Mammary epithelial cell (primary cell): ENCODE results near the gene ICAM2.

Source experiments
- CTCF ChIP-seq, 2 donors: IDR thresholded peaks in 1 of 2; conservative IDR thresholded peaks in 1 of 2; 2 replicates each; pipeline ENCODE4 v1.5.1; 2011 to 2012; ENCODE audit warnings: inconsistent platforms in 2 of 2, low read length in 2 of 2, mild to moderate bottlenecking in 2 of 2, control low read depth in 1 of 2, low read depth in 1 of 2; ENCODE audit not compliant: insufficient read depth in 1 of 2; ENCODE audit errors: extremely low read depth in 1 of 2
- EZH2 ChIP-seq: IDR thresholded peaks from 2 replicates; pipeline ENCODE4 v1.6.1; 2012; ENCODE audit warnings: low read length, inconsistent platforms, borderline replicate concordance

- TF ChIP-seq CTCF (conservative IDR thresholded peaks at IDR 0.05 in 1 of 2, IDR thresholded peaks at IDR 0.05 in 1 of 2; ENCODE audit: extremely low read depth in 1 of 2, insufficient read depth in 1 of 2, low read depth in 1 of 2, low read length in 2 of 2): no peak
- TF ChIP-seq EZH2: no peak
These were observed 13.9 kb downstream of the ICAM2 start for GRCh38 chr17:64006361-64007088.
